PFSK-1 (cell line): ENCODE results near the gene SEH1L.

Experiments
- FOXP2 ChIP-seq: optimal IDR thresholded peaks from 2 replicates; pipeline ENCODE3; 2011; ENCODE audit warnings: borderline replicate concordance, control low read depth, inconsistent platforms; ENCODE audit not compliant: insufficient read depth; ENCODE audit errors: extremely low read length, extremely low read depth
- POLR2AphosphoS5 ChIP-seq: IDR thresholded peaks from 2 replicates; pipeline ENCODE4 v1.6.1; 2012; ENCODE audit warnings: low read depth, mild to moderate bottlenecking, control low read depth, low read length, moderate library complexity
- REST ChIP-seq, 2 experiments: IDR thresholded peaks; 2 replicates each; pipeline versions ENCODE4 v1.6.1 to v1.8.0; 2011 to 2012; ENCODE audit warnings: low read depth in 2 of 2, low read length in 2 of 2, control low read depth in 1 of 2, inconsistent platforms in 1 of 2, mild to moderate bottlenecking in 1 of 2, moderate library complexity in 1 of 2; ENCODE audit not compliant: insufficient read depth in 1 of 2
- SIN3A ChIP-seq: IDR thresholded peaks from 2 replicates; pipeline ENCODE4 v1.6.1; 2012; ENCODE audit warnings: mild to moderate bottlenecking, low read length, moderate library complexity, borderline replicate concordance; ENCODE audit not compliant: insufficient read depth
- TAF1 ChIP-seq: IDR thresholded peaks from 2 replicates; pipeline ENCODE4 v1.6.1; 2012; ENCODE audit warnings: low read length, control low read depth, borderline replicate concordance; ENCODE audit not compliant: insufficient read depth

The SEH1L gene

GRCh38 chr18:12990967-12991820, 43.4 kb downstream of the SEH1L start, which contains the start of gene CEP192:
Gene CEP192, plus strand, starts transcription at chr18:12991362. Its CDS starts 8,063 bp downstream, at chr18:12999425.
- 0 out of 2 replicates have a peak, but pooled peaks have one; percentile 54 for TF ChIP-seq SIN3A
- TF ChIP-seq TAF1 = peak; percentile 78
- peak in 1 of 2 experiments; percentile 6; a peak in 1 of 4 replicates for TF ChIP-seq REST (IDR thresholded peaks at IDR 0.05; ENCODE audit: insufficient read depth in 1 of 2, low read depth in 2 of 2, low read length in 2 of 2)
- peak; percentile 87 for TF ChIP-seq FOXP2
- TF ChIP-seq POLR2AphosphoS5 = peak; percentile 93

- no peak for TF ChIP-seq TAF1
- no peak for TF ChIP-seq FOXP2
- TF ChIP-seq REST (IDR thresholded peaks at IDR 0.05; ENCODE audit: insufficient read depth in 1 of 2, low read depth in 2 of 2, low read length in 2 of 2) = no peak
- TF ChIP-seq SIN3A = no peak
- TF ChIP-seq POLR2AphosphoS5 = no peak
Measured at GRCh38 chr18:12991821-12992179, 44.0 kb downstream of the SEH1L start.

- no peak for TF ChIP-seq REST (IDR thresholded peaks at IDR 0.05; ENCODE audit: insufficient read depth in 1 of 2, low read depth in 2 of 2, low read length in 2 of 2)
Measured at GRCh38 chr18:12993439-12993838, 45.6 kb downstream of the SEH1L start.

- TF ChIP-seq FOXP2 = no peak
- no peak for TF ChIP-seq REST (IDR thresholded peaks at IDR 0.05; ENCODE audit: insufficient read depth in 1 of 2, low read depth in 2 of 2, low read length in 2 of 2)
- no peak for TF ChIP-seq POLR2AphosphoS5
- TF ChIP-seq SIN3A = no peak
- TF ChIP-seq TAF1 = no peak
Measured at GRCh38 chr18:12995424-12995823, 47.6 kb downstream of the SEH1L start.
